SK-N-SH (cell line): ENCODE measurements around the gene ENTPD2. TPM values are rescaled to one million over a fixed set of nuclear protein-coding genes. Genes with fewer than 3 reads are reported as not detected.
A peak's percentile ranks its signal among the peaks of the same experiment; 100 is the strongest.

ENCODE experiments used
- CTCF ChIA-PET: fragments of 300-600, 350-600 bp; formaldehyde crosslinking; extraction: SDS; loops from one replicate; lab custom pipeline; 2021; lab: Yijun Ruan, JAX
- POLR2A ChIA-PET: fragments of 350-600 bp; sonication (Branson Sonifier 250); formaldehyde crosslinking; extraction: SDS; loops from one replicate; lab custom pipeline; 2020; ENCODE audit warnings: antibody characterized with exemption, inconsistent platforms; lab: Yijun Ruan, JAX
- DNase-seq: peaks from one replicate; pipeline ENCODE4 v3.0.0; 2012
- H2AFZ ChIP-seq: fragments of 200-600 bp; sonication (generic); 2 replicates; pipeline ENCODE4 v1.8.1; 2016; ENCODE audit warnings: antibody characterized with exemption, mild to moderate bottlenecking, low read depth
- H3F3A ChIP-seq: fragments of 200-600 bp; sonication (generic); replicated peaks from 2 replicates; pipeline ENCODE3; 2016; ENCODE audit warnings: antibody characterized with exemption, mild to moderate bottlenecking; ENCODE audit not compliant: insufficient read depth
- H3K27ac ChIP-seq, 2 experiments: fragments of 200-500 bp in 1 of 2; fragments of 200-600 bp in 1 of 2; sonication (Bioruptor generic) in 1 of 2; sonication (generic), shearing (Covaris generic) in 1 of 2; 2 replicates each; pipeline versions ENCODE4 v1.5.1 to v1.6.1; 2014 to 2016; ENCODE audit warnings: low read depth in 2 of 2, inconsistent platforms in 1 of 2, low read length in 1 of 2, mild to moderate bottlenecking in 1 of 2, mixed read lengths in 1 of 2
- H3K27me3 ChIP-seq: fragments of 200-600 bp; sonication (generic), shearing (Covaris generic); 2 replicates; pipeline ENCODE4 v1.6.1; 2016; ENCODE audit warnings: mixed run types; ENCODE audit not compliant: insufficient read depth
- H3K36me3 ChIP-seq, 2 experiments: fragments of 200-500 bp in 1 of 2; fragments of 200-600 bp in 1 of 2; sonication (Bioruptor generic) in 1 of 2; sonication (generic) in 1 of 2; replicated peaks in 1 of 2; 2 replicates each; pipeline versions ENCODE3 to v1.5.1; 2014 to 2016; ENCODE audit warnings: low read length in 1 of 2, mild to moderate bottlenecking in 1 of 2; ENCODE audit not compliant: insufficient read depth in 2 of 2, control insufficient read depth in 1 of 2
- H3K4me1 ChIP-seq, 2 experiments: fragments of 200-500 bp in 1 of 2; fragments of 200-600 bp in 1 of 2; sonication (Bioruptor generic) in 1 of 2; sonication (generic), shearing (Covaris generic) in 1 of 2; 2 replicates each; pipeline versions ENCODE4 v1.5.1 to v1.6.1; 2014 to 2016; ENCODE audit warnings: low read depth in 1 of 2, low read length in 1 of 2, mixed run types in 1 of 2; ENCODE audit not compliant: insufficient read depth in 2 of 2, control insufficient read depth in 1 of 2
- H3K4me2 ChIP-seq: fragments of 200-600 bp; sonication (generic), shearing (Covaris generic); 2 replicates; pipeline ENCODE4 v1.6.1; 2017; ENCODE audit warnings: mixed run types
- H3K4me3 ChIP-seq, 2 experiments: fragments of 200-500 bp in 1 of 2; fragments of 200-600 bp in 1 of 2; sonication (Bioruptor generic) in 1 of 2; sonication (generic), shearing (Covaris generic) in 1 of 2; 2 replicates each; pipeline versions ENCODE4 v1.5.1 to v1.8.1; 2014 to 2016; ENCODE audit warnings: low read depth in 2 of 2, inconsistent platforms in 1 of 2, low read length in 1 of 2, mild to moderate bottlenecking in 1 of 2, mixed read lengths in 1 of 2, moderate library complexity in 1 of 2
- H3K79me2 ChIP-seq: fragments of 200-600 bp; sonication (generic); 2 replicates; pipeline ENCODE4 v1.8.1; 2017; ENCODE audit warnings: mild to moderate bottlenecking; ENCODE audit not compliant: insufficient read depth
- H3K9ac ChIP-seq: fragments of 200-600 bp; sonication (generic); 2 replicates; pipeline ENCODE4 v1.6.1; 2017; ENCODE audit warnings: mixed run types
- H3K9me2 ChIP-seq: fragments of 200-600 bp; sonication (generic); 2 replicates; pipeline ENCODE4 v1.6.1; 2017; ENCODE audit warnings: mixed run types
- H3K9me3 ChIP-seq: fragments of 200-600 bp; sonication (generic); 2 replicates; pipeline ENCODE4 v1.6.1; 2017; ENCODE audit warnings: mixed run types, mild to moderate bottlenecking, moderate library complexity
- H4K20me1 ChIP-seq: fragments of 200-600 bp; sonication (generic); 2 replicates; pipeline ENCODE4 v1.6.1; 2017; ENCODE audit warnings: mild to moderate bottlenecking, mixed run types; ENCODE audit not compliant: insufficient read depth
- CHD2 ChIP-seq: fragments of 150-350 bp; IDR thresholded peaks from 2 replicates; pipeline ENCODE4 v1.6.1; 2018; ENCODE audit warnings: low read length; ENCODE audit not compliant: partially characterized antibody
- FOSL2 ChIP-seq: IDR thresholded peaks from 2 replicates; pipeline ENCODE4 v1.4.0; 2012; ENCODE audit warnings: low read depth, mild to moderate bottlenecking, moderate library complexity, borderline replicate concordance
- FOXJ3 ChIP-seq: sonication (generic); formaldehyde crosslinking; IDR thresholded peaks from 2 replicates; pipeline ENCODE4 v1.5.1; 2020; ENCODE audit warnings: mild to moderate bottlenecking, missing genetic modification reagents
- FOXM1 ChIP-seq: IDR thresholded peaks from 2 replicates; pipeline ENCODE4 v1.4.0; 2012; ENCODE audit warnings: low read depth, mild to moderate bottlenecking
- GATA2 ChIP-seq: sonication (generic); formaldehyde crosslinking; IDR thresholded peaks from 2 replicates; pipeline ENCODE4 v1.5.0; 2020; ENCODE audit warnings: mild to moderate bottlenecking, missing genetic modification reagents
- JUND ChIP-seq: IDR thresholded peaks from 2 replicates; pipeline ENCODE4 v1.4.0; 2012
- MXI1 ChIP-seq: IDR thresholded peaks from 2 replicates; pipeline ENCODE4 v1.6.1; 2012; ENCODE audit warnings: mild to moderate bottlenecking, low read depth, low read length, improper control_type of control experiment
- NRF1 ChIP-seq: IDR thresholded peaks from 2 replicates; pipeline ENCODE4 v1.6.1; 2012; ENCODE audit warnings: low read depth, mild to moderate bottlenecking, low read length
- SIN3A ChIP-seq: IDR thresholded peaks from 2 replicates; pipeline ENCODE4 v1.6.1; 2012; ENCODE audit warnings: low read depth, mild to moderate bottlenecking, low read length, moderate library complexity, borderline replicate concordance
- USF1 ChIP-seq: IDR thresholded peaks from 2 replicates; pipeline ENCODE4 v1.4.0; 2012; ENCODE audit warnings: low read depth, borderline replicate concordance
- whole genome bisulfite sequencing: methylation state at CpG from one replicate; pipeline ENCODE4 v1.1.6; 2017; ENCODE audit warnings: low lambda C conversion rate; 5-methylcytosine and 5-hydroxymethylcytosine counted together
- polyA plus RNA-seq, 3 experiments: library from polyadenylated mRNA; depleted of rRNA; stranded (reverse); fragments of >200 nt; gene quantifications; 2 replicates each; pipeline ENCODE4 v1.2.3, GENCODE V29; 2012
- TF ChIP-seq, protein P1 (sequence below): fragments of 150-350 bp; IDR thresholded peaks from 2 replicates; pipeline ENCODE4 v1.6.1; 2017; ENCODE audit warnings: antibody characterized with exemption, low read length, low read depth, borderline replicate concordance
- TF ChIP-seq, protein P2 (sequence below): IDR thresholded peaks from 2 replicates; pipeline ENCODE4; 2012

ENTPD2 gene
- polyA plus RNA-seq, 1 of the 3 experiments (the other 2 are of a cell fraction), result not detected

- peak; percentile 83 for DNase-seq
- ChIA-PET CTCF (interaction anchor here (0.6 to 19.8 kb wide), 13 partner anchors 8 to 318 kb away, joined by 3 to 803 read pairs (median 4); partner anchors contain the start of genes ABCA2, C8G, FBXW5 and FUT7), POLR2A (interaction anchor here (0.6 to 1.9 kb wide), 4 partner anchors 10 to 209 kb away, joined by 3 to 8 read pairs (median 6); no protein-coding TSS in a partner anchor)
- Histone ChIP-seq H3K4me2 (peak overlapping the region; percentile 96), H3K79me2 (no peaks in the 10 kb centered on the region), H4K20me1 (peaks cover 26% of the 10 kb centered on the region), H3K4me1 (peaks cover 11 to 25% of the 10 kb centered on the region in 2 experiments; a peak in 2 of 4 replicates), H3K36me3 (peaks cover 0 to 6% of the 10 kb centered on the region in 2 experiments), H3F3A (peaks cover 3% of the 10 kb centered on the region), H3K4me3 (peak overlapping the region; percentile 62 to 72), H2AFZ (no peak overlapping the region), H3K9me3 (no peaks in the 10 kb centered on the region), H3K27me3 (0 out of 2 replicates have a peak, but pooled peaks cover 4% of the 10 kb centered on the region), H3K27ac (peak overlapping the region in 1 of 2 experiments; percentile 78; a peak in 2 of 4 replicates), H3K9ac (peak overlapping the region; percentile 41; the same call in 1 of the 2 replicates), H3K9me2 (no peaks in the 10 kb centered on the region)
- TF ChIP-seq, protein P1, sequence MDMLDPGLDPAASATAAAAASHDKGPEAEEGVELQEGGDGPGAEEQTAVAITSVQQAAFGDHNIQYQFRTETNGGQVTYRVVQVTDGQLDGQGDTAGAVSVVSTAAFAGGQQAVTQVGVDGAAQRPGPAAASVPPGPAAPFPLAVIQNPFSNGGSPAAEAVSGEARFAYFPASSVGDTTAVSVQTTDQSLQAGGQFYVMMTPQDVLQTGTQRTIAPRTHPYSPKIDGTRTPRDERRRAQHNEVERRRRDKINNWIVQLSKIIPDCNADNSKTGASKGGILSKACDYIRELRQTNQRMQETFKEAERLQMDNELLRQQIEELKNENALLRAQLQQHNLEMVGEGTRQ, result no peak
- TF ChIP-seq CHD2 (no peak), NRF1 (no peak), SIN3A (no peak), MXI1 (0 out of 2 replicates have a peak, but pooled peaks have one; percentile 21), USF1 (no peak)
- WGBS, result 31% methylated on average over 10 of the region's 18 CpGs
These were observed 9.2 kb downstream of the ENTPD2 start for GRCh38 chr9:137044502-137045177.

- POLR2A ChIA-PET, result interaction anchor here (0.8 to 1.9 kb wide), 3 partner anchors 9 to 23 kb away, joined by 4 to 8 read pairs (median 7); no protein-coding TSS in a partner anchor
- Histone ChIP-seq H3K4me3 (peak overlapping the region in 1 of 2 experiments; percentile 62; a peak in 1 of 4 replicates), H3K9ac (no peak overlapping the region), H3K4me2 (peak overlapping the region; percentile 96; the same call in 1 of the 2 replicates), H3K9me2 (no peaks in the 10 kb centered on the region), H3K79me2 (no peaks in the 10 kb centered on the region), H3K9me3 (no peaks in the 10 kb centered on the region), H4K20me1 (peaks cover 26% of the 10 kb centered on the region), H3K27ac (peak overlapping the region in 1 of 2 experiments; percentile 58; a peak in 1 of 4 replicates), H3K36me3 (peaks cover 0 to 12% of the 10 kb centered on the region in 2 experiments), H3F3A (peaks cover 3% of the 10 kb centered on the region), H3K27me3 (no peaks in the 10 kb centered on the region), H2AFZ (no peak overlapping the region), H3K4me1 (peaks cover 11 to 21% of the 10 kb centered on the region in 2 experiments; a peak in 2 of 4 replicates)
- no peak for DNase-seq
- 88% methylated on average over 8 of the region's 12 CpGs for WGBS
- CTCF ChIA-PET, result interaction anchor here (0.7 to 19.8 kb wide), 9 partner anchors 8 to 317 kb away, joined by 3 to 803 read pairs (median 5); partner anchors contain the start of genes ABCA2, C8G, FBXW5 and FUT7
- TF ChIP-seq GATA2 (no peak), FOXJ3 (CRISPR knock-in tag) (no peak), FOXM1 (no peak), USF1 (no peak), JUND (no peak), MXI1 (no peak), FOSL2 (no peak)
- TF ChIP-seq, protein P2, sequence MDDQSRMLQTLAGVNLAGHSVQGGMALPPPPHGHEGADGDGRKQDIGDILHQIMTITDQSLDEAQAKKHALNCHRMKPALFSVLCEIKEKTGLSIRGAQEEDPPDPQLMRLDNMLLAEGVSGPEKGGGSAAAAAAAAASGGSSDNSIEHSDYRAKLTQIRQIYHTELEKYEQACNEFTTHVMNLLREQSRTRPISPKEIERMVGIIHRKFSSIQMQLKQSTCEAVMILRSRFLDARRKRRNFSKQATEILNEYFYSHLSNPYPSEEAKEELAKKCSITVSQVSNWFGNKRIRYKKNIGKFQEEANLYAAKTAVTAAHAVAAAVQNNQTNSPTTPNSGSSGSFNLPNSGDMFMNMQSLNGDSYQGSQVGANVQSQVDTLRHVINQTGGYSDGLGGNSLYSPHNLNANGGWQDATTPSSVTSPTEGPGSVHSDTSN, result no peak
These were observed 9.8 kb downstream of the ENTPD2 start for GRCh38 chr9:137044037-137044436.
